ENCODE results near the gene TRPM6. TPM values are rescaled to one million over a fixed set of nuclear protein-coding genes. Genes with fewer than 3 reads are reported as not detected.

The TRPM6 gene
- polyA plus RNA-seq, 1 experiment, result 0.01 TPM

- CTCF ChIA-PET, result interaction anchor here (0.8 to 1.6 kb wide), 3 partner anchors 64 to 189 kb away, joined by 4 to 5 read pairs (median 5); partner anchors contain the start of gene C9orf40
- no peak for DNase-seq (ENCODE audit: low read depth, low spot score)
- Histone ChIP-seq H3K27ac (ENCODE audit: low read depth, low read length) (no peak overlapping the region), H3K4me3 (ENCODE audit: low read depth, low read length) (no peak overlapping the region; the same call in 1 of the 2 replicates), H3K9me3 (ENCODE audit: control insufficient read depth, insufficient read depth, low read length) (peaks cover 4% of the 10 kb centered on the region; the same call in 1 of the 2 replicates), H3K27me3 (ENCODE audit: control insufficient read depth, insufficient read depth, low read length) (peaks cover 4% of the 10 kb centered on the region)
- TF ChIP-seq CTCF (IDR thresholded peaks at IDR 0.05; ENCODE audit: low read depth, low read length), result no peak
- POLR2A ChIA-PET, result no interaction called here
Observed at GRCh38 chr9:74887981-74888370, 255 bp upstream of the TRPM6 start.

- ChIA-PET POLR2A (no interaction called here), CTCF (no interaction called here)
- no peak overlapping the region for H3K27ac ChIP-seq (ENCODE audit: low read depth, low read length)
- DNase-seq (ENCODE audit: low read depth, low spot score), result no peak
- H3K27me3 ChIP-seq (ENCODE audit: control insufficient read depth, insufficient read depth, low read length), result no peaks in the 10 kb centered on the region
- H3K9me3 ChIP-seq (ENCODE audit: control insufficient read depth, insufficient read depth, low read length), result no peaks in the 10 kb centered on the region
- H3K4me3 ChIP-seq (ENCODE audit: low read depth, low read length), result no peak overlapping the region
- TF ChIP-seq CTCF (IDR thresholded peaks at IDR 0.05; ENCODE audit: low read depth, low read length), result no peak
Observed at GRCh38 chr9:74876382-74876949, 11.3 kb downstream of the TRPM6 start.

GRCh38 chr9:74875656-74876055 lies 12.1 kb downstream of the TRPM6 start:
- Histone ChIP-seq H3K4me3 (ENCODE audit: low read depth, low read length) (no peak overlapping the region), H3K27me3 (ENCODE audit: control insufficient read depth, insufficient read depth, low read length) (no peaks in the 10 kb centered on the region), H3K27ac (ENCODE audit: low read depth, low read length) (no peak overlapping the region), H3K9me3 (ENCODE audit: control insufficient read depth, insufficient read depth, low read length) (no peaks in the 10 kb centered on the region)
- DNase-seq (ENCODE audit: low read depth, low spot score), result no peak
- CTCF ChIA-PET, result interaction anchor here (0.7 kb wide), 1 partner anchor 172 kb away, joined by 4 read pairs; no protein-coding TSS in a partner anchor
- POLR2A ChIA-PET, result no interaction called here
- TF ChIP-seq CTCF (IDR thresholded peaks at IDR 0.05; ENCODE audit: low read depth, low read length), result no peak

DNA sequence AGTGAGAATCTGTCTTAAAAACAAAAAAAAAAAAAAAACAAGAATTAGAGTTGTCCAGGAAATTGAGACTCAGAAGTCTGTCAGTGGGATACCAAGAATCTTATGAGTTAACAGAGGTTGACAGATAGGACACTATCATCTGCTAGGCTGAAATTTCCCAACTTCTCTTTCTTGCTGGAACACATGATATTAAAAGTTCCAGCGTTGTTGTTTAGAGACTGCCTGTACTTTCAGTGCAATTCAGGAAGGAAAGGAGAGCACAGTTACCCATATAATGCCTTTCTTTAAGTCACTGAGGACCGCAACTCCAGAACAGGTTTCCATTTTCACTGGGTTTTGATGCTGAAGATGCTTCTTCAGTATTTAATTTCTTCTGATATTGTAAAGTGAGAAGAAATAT lies 13.5 kb downstream of the TRPM6 start:
- Histone ChIP-seq H3K27ac (ENCODE audit: low read depth, low read length) (no peak overlapping the region), H3K9me3 (ENCODE audit: control insufficient read depth, insufficient read depth, low read length) (no peaks in the 10 kb centered on the region), H3K27me3 (ENCODE audit: control insufficient read depth, insufficient read depth, low read length) (no peaks in the 10 kb centered on the region), H3K4me3 (ENCODE audit: low read depth, low read length) (no peak overlapping the region)
- DNase-seq (ENCODE audit: low read depth, low spot score), result no peak
- TF ChIP-seq CTCF (IDR thresholded peaks at IDR 0.05; ENCODE audit: low read depth, low read length), result no peak
- POLR2A ChIA-PET, result no interaction called here
- CTCF ChIA-PET, result no interaction called here

GRCh38 chr9:74872619-74873233 lies 15.0 kb downstream of the TRPM6 start:
- TF ChIP-seq CTCF (IDR thresholded peaks at IDR 0.05; ENCODE audit: low read depth, low read length), result no peak
- no peak overlapping the region for H3K4me3 ChIP-seq (ENCODE audit: low read depth, low read length)
- H3K9me3 ChIP-seq (ENCODE audit: control insufficient read depth, insufficient read depth, low read length), result no peaks in the 10 kb centered on the region
- ChIA-PET CTCF (no interaction called here), POLR2A (no interaction called here)
- H3K27me3 ChIP-seq (ENCODE audit: control insufficient read depth, insufficient read depth, low read length), result no peaks in the 10 kb centered on the region
- H3K27ac ChIP-seq (ENCODE audit: low read depth, low read length), result no peak overlapping the region
- DNase-seq (ENCODE audit: low read depth, low spot score), result no peak
